Astrocyte (in vitro differentiated cells and primary cell): ENCODE results near the gene SPPL2C. TPM values are rescaled to one million over a fixed set of nuclear protein-coding genes. Genes with fewer than 3 reads are reported as not detected.

Experiments used
- DNase-seq: peaks from one replicate; pipeline ENCODE4 v3.0.0-alpha.2; 2010; ENCODE audit warnings: low read depth
- FAIRE-seq: peaks from 2 replicates; lab custom pipeline; 2011; peaks lifted over from hg19 to GRCh38; lab: Jason Lieb, UNC
- H2AFZ ChIP-seq: 2 replicates; pipeline ENCODE4 v1.6.0; 2012; ENCODE audit warnings: low read depth, low read length, inconsistent platforms
- H3K27ac ChIP-seq: 2 replicates; pipeline ENCODE4 v1.5.1; 2011; ENCODE audit warnings: low read depth, low read length, inconsistent platforms
- H3K27me3 ChIP-seq: 2 replicates; pipeline ENCODE4 v1.6.0; 2011; ENCODE audit warnings: low read length, inconsistent platforms; ENCODE audit not compliant: insufficient read depth
- H3K36me3 ChIP-seq: 2 replicates; pipeline ENCODE4 v1.5.1; 2011; ENCODE audit warnings: low read length, inconsistent platforms; ENCODE audit not compliant: insufficient read depth
- H3K4me1 ChIP-seq: 2 replicates; pipeline ENCODE4 v1.5.1; 2011; ENCODE audit warnings: low read length, inconsistent platforms; ENCODE audit not compliant: insufficient read depth
- H3K4me2 ChIP-seq: 2 replicates; pipeline ENCODE4 v1.6.0; 2012; ENCODE audit warnings: low read length, inconsistent platforms
- H3K4me3 ChIP-seq: 2 replicates; pipeline ENCODE4 v1.5.1; 2011; ENCODE audit warnings: low read depth, mild to moderate bottlenecking, low read length, inconsistent platforms; ENCODE audit not compliant: insufficient read depth
- H3K79me2 ChIP-seq: 2 replicates; pipeline ENCODE4 v1.6.0; 2012; ENCODE audit warnings: mild to moderate bottlenecking, low read length, inconsistent platforms; ENCODE audit not compliant: insufficient read depth
- H3K9ac ChIP-seq: 2 replicates; pipeline ENCODE4 v1.6.0; 2012; ENCODE audit warnings: mild to moderate bottlenecking, low read length, inconsistent platforms
- H3K9me3 ChIP-seq: 2 replicates; pipeline ENCODE4 v1.5.1; 2012; ENCODE audit warnings: low read depth, mild to moderate bottlenecking, low read length, inconsistent platforms; ENCODE audit not compliant: insufficient read depth
- H4K20me1 ChIP-seq: 2 replicates; pipeline ENCODE4 v1.6.0; 2012; ENCODE audit warnings: low read length, inconsistent platforms; ENCODE audit not compliant: insufficient read depth
- H3K27ac Mint-ChIP-seq: one replicate; pipeline ENCODE4 v1.8.0; 2021; ENCODE audit warnings: mild to moderate bottlenecking, mixed read lengths; ENCODE audit not compliant: unreplicated experiment
- H3K27me3 Mint-ChIP-seq: one replicate; pipeline ENCODE4 v1.8.0; 2021; ENCODE audit warnings: low read depth, mixed read lengths; ENCODE audit not compliant: unreplicated experiment
- H3K36me3 Mint-ChIP-seq: one replicate; pipeline ENCODE4 v1.8.0; 2021; ENCODE audit warnings: low read depth, mixed read lengths; ENCODE audit not compliant: unreplicated experiment
- H3K4me1 Mint-ChIP-seq: one replicate; pipeline ENCODE4 v1.8.0; 2021; ENCODE audit warnings: low read depth, mixed read lengths; ENCODE audit not compliant: unreplicated experiment
- H3K4me3 Mint-ChIP-seq: one replicate; pipeline ENCODE4 v1.8.0; 2021; ENCODE audit warnings: mild to moderate bottlenecking, moderate library complexity, mixed read lengths; ENCODE audit not compliant: unreplicated experiment
- H3K9me3 Mint-ChIP-seq: one replicate; pipeline ENCODE4 v1.8.0; 2021; ENCODE audit warnings: mild to moderate bottlenecking, mixed read lengths; ENCODE audit not compliant: unreplicated experiment
- EZH2 ChIP-seq: IDR thresholded peaks from 2 replicates; pipeline ENCODE4 v1.6.1; 2012; ENCODE audit warnings: mild to moderate bottlenecking, low read length, inconsistent platforms; ENCODE audit not compliant: insufficient read depth
- total RNA-seq: library from RNA; stranded (reverse); gene quantifications from 2 replicates; pipeline ENCODE4 v1.2.1, GENCODE V29; 2021
- TF ChIP-seq, protein P1 (sequence below): IDR thresholded peaks from 2 replicates; pipeline ENCODE4 v1.5.1; 2011; ENCODE audit warnings: low read depth, mild to moderate bottlenecking, inconsistent platforms, low read length, moderate library complexity; ENCODE audit not compliant: insufficient read depth

SPPL2C gene
- total RNA-seq, 1 donor from 2014 or later: not detected

DNA sequence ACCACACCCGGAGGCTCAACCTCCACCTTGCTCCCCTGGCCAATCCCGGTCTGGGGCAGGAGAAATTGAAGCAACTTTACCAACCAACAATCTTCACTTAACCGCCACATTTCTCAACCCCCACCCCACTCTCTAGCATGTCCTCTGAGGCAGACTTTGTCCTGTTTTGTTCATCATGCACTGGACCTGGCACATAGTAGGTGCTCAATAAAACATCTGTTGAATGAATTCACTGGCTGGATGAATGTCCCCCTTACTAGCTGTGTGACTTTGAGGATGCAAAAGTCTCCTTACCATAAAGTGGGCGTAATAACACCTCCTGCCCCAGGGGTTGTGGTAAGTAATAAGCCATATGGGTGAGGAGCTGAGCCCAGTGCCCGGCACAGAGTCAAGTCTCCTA is 5.8 kb downstream of the SPPL2C start:
- Mint-ChIP-seq H3K27ac (no peak overlapping the region), H3K9me3 (no peaks in the 10 kb centered on the region), H3K4me1 (no peaks in the 10 kb centered on the region), H3K36me3 (peaks cover 1% of the 10 kb centered on the region), H3K4me3 (no peak overlapping the region), H3K27me3 (peaks cover 63% of the 10 kb centered on the region)
- Histone ChIP-seq H3K9me3 (no peaks in the 10 kb centered on the region), H3K4me3 (no peak overlapping the region), H3K9ac (no peak overlapping the region), H3K27me3 (peaks cover 6% of the 10 kb centered on the region), H3K4me1 (no peaks in the 10 kb centered on the region), H2AFZ (no peak overlapping the region), H3K4me2 (no peak overlapping the region), H3K27ac (no peak overlapping the region), H4K20me1 (no peaks in the 10 kb centered on the region), H3K79me2 (no peaks in the 10 kb centered on the region), H3K36me3 (no peaks in the 10 kb centered on the region)
- DNase-seq: no peak
- no peak for TF ChIP-seq EZH2
- TF ChIP-seq, protein P1, sequence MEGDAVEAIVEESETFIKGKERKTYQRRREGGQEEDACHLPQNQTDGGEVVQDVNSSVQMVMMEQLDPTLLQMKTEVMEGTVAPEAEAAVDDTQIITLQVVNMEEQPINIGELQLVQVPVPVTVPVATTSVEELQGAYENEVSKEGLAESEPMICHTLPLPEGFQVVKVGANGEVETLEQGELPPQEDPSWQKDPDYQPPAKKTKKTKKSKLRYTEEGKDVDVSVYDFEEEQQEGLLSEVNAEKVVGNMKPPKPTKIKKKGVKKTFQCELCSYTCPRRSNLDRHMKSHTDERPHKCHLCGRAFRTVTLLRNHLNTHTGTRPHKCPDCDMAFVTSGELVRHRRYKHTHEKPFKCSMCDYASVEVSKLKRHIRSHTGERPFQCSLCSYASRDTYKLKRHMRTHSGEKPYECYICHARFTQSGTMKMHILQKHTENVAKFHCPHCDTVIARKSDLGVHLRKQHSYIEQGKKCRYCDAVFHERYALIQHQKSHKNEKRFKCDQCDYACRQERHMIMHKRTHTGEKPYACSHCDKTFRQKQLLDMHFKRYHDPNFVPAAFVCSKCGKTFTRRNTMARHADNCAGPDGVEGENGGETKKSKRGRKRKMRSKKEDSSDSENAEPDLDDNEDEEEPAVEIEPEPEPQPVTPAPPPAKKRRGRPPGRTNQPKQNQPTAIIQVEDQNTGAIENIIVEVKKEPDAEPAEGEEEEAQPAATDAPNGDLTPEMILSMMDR: no peak
- no peak for FAIRE-seq

DNA sequence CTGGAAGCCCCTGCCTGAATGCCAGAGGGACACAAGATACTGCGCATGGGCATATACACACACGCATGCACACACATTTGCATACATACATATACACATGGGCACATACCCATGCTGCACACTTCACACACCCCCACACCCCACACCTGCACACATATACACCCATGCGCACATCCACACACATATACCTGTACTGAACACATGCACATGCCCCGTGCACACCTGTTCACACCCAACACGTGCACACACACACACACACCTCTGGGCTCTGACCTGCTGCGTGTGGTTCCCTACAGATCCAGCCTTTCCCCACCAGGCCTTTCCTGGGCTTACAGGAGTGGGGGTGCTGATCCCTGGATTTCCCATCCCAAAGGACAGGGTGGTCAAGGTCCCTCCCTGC is 6.3 kb downstream of the SPPL2C start:
- Histone ChIP-seq H3K27me3 (peaks cover 6% of the 10 kb centered on the region), H2AFZ (no peak overlapping the region), H3K9ac (no peak overlapping the region), H3K36me3 (no peaks in the 10 kb centered on the region), H4K20me1 (no peaks in the 10 kb centered on the region), H3K79me2 (no peaks in the 10 kb centered on the region), H3K27ac (no peak overlapping the region), H3K4me3 (no peak overlapping the region), H3K4me1 (no peaks in the 10 kb centered on the region), H3K9me3 (no peaks in the 10 kb centered on the region), H3K4me2 (no peak overlapping the region)
- no peak for TF ChIP-seq EZH2
- TF ChIP-seq, protein P1: no peak
- DNase-seq (no peak), FAIRE-seq (no peak)
- no peaks in the 10 kb centered on the region for H3K4me1 Mint-ChIP-seq
- no peak overlapping the region for H3K27ac Mint-ChIP-seq
- no peak overlapping the region for H3K4me3 Mint-ChIP-seq
- H3K36me3 Mint-ChIP-seq: peaks cover 1% of the 10 kb centered on the region
- H3K27me3 Mint-ChIP-seq: peaks cover 60% of the 10 kb centered on the region
- H3K9me3 Mint-ChIP-seq: no peaks in the 10 kb centered on the region

DNA sequence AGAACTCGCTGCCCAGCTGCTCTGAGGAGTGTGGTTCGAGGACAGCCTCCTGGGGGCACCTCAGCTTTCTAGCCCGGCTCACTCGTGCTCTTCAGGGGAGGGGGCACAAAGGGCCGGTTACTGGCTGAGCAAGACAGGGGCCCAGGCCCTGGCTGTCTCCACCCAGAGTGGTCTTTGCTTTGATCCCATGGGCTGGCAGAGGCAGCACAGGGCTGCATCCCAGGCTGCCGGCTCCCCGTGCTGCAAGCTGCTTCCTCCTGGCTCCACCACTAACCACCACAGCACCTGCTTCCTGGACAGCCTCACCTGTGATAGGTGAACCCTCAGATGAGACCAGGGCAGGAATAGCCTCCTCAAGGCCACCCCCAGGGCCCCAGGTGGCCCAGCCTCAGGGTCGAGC is 6.8 kb downstream of the SPPL2C start:
- Histone ChIP-seq H3K4me3 (no peak overlapping the region), H3K9me3 (no peaks in the 10 kb centered on the region), H3K27ac (no peak overlapping the region), H3K36me3 (no peaks in the 10 kb centered on the region), H4K20me1 (no peaks in the 10 kb centered on the region), H3K79me2 (no peaks in the 10 kb centered on the region), H3K4me2 (no peak overlapping the region), H3K27me3 (peaks cover 6% of the 10 kb centered on the region), H2AFZ (no peak overlapping the region), H3K4me1 (no peaks in the 10 kb centered on the region), H3K9ac (no peak overlapping the region)
- FAIRE-seq (no peak), DNase-seq (no peak)
- H3K4me1 Mint-ChIP-seq: no peaks in the 10 kb centered on the region
- TF ChIP-seq, protein P1: no peak
- no peak for TF ChIP-seq EZH2
- H3K4me3 Mint-ChIP-seq: no peak overlapping the region
- peaks cover 1% of the 10 kb centered on the region for H3K36me3 Mint-ChIP-seq
- H3K9me3 Mint-ChIP-seq: no peaks in the 10 kb centered on the region
- H3K27me3 Mint-ChIP-seq: peaks cover 56% of the 10 kb centered on the region
- no peak overlapping the region for H3K27ac Mint-ChIP-seq
